DND-41 (cell line): Measurements from ENCODE around the gene ARHGAP28.

Source experiments
- ATAC-seq: fragments of 200-7000 bp; cut with Tn5 transposase; 3 replicates; pipeline ENCODE4 v1.9.1; 2021; ENCODE audit warnings: low read depth; ENCODE audit not compliant: insufficient read depth
- DNase-seq: peaks from one replicate; pipeline ENCODE4 v3.0.0-alpha.2; 2020
- H2AFZ ChIP-seq: 2 replicates; pipeline ENCODE4 v1.6.0; 2012; ENCODE audit warnings: low read depth, low read length
- H3K27ac ChIP-seq: 2 replicates; pipeline ENCODE4 v1.5.1; 2012; ENCODE audit warnings: low read length, inconsistent platforms
- H3K27me3 ChIP-seq: fragments of 200-600 bp; sonication (generic); 2 replicates; pipeline ENCODE4 v1.6.0; 2012; ENCODE audit warnings: low read length, mild to moderate bottlenecking, inconsistent platforms; ENCODE audit not compliant: insufficient read depth, poor library complexity
- H3K36me3 ChIP-seq: 2 replicates; pipeline ENCODE4 v1.5.1; 2012; ENCODE audit warnings: low read length, inconsistent platforms; ENCODE audit not compliant: insufficient read depth
- H3K4me1 ChIP-seq: 2 replicates; pipeline ENCODE4 v1.5.1; 2012; ENCODE audit warnings: mild to moderate bottlenecking, low read length; ENCODE audit not compliant: insufficient read depth
- H3K4me2 ChIP-seq: 2 replicates; pipeline ENCODE4 v1.6.0; 2012; ENCODE audit warnings: mild to moderate bottlenecking, moderate library complexity, low read length, inconsistent platforms; ENCODE audit not compliant: insufficient read depth
- H3K4me3 ChIP-seq, 2 experiments: fragments of 200-600 bp in 1 of 2; shearing (Covaris generic) in 1 of 2; 2 replicates each; pipeline ENCODE4 v1.5.1; 2012 to 2016; ENCODE audit warnings: inconsistent platforms in 2 of 2, low read length in 2 of 2, mild to moderate bottlenecking in 2 of 2, low read depth in 1 of 2, moderate library complexity in 1 of 2
- H3K79me2 ChIP-seq: 2 replicates; pipeline ENCODE4 v1.6.0; 2012; ENCODE audit warnings: low read length, inconsistent platforms; ENCODE audit not compliant: insufficient read depth
- H3K9ac ChIP-seq: 2 replicates; pipeline ENCODE4 v1.6.0; 2012; ENCODE audit warnings: low read depth, mild to moderate bottlenecking, inconsistent platforms, low read length, moderate library complexity
- H3K9me3 ChIP-seq: 2 replicates; pipeline ENCODE4 v1.5.1; 2012; ENCODE audit warnings: low read length, moderate library complexity, mild to moderate bottlenecking, inconsistent platforms; ENCODE audit not compliant: insufficient read depth, severe bottlenecking
- H4K20me1 ChIP-seq: 2 replicates; pipeline ENCODE4 v1.6.0; 2012; ENCODE audit warnings: low read length; ENCODE audit not compliant: insufficient read depth
- EZH2 ChIP-seq: IDR thresholded peaks from 3 replicates; pipeline ENCODE4 v1.6.1; 2012; ENCODE audit warnings: borderline replicate concordance, low read depth, mild to moderate bottlenecking, moderate library complexity, low read length, inconsistent platforms; ENCODE audit not compliant: severe bottlenecking
- TF ChIP-seq, protein P1 (sequence below): IDR thresholded peaks from 2 replicates; pipeline ENCODE4 v1.5.1; 2012; ENCODE audit warnings: borderline replicate concordance, low read length, moderate library complexity, mild to moderate bottlenecking; ENCODE audit not compliant: poor library complexity, severe bottlenecking; ENCODE audit errors: extremely low read depth

The ARHGAP28 gene, protein sequence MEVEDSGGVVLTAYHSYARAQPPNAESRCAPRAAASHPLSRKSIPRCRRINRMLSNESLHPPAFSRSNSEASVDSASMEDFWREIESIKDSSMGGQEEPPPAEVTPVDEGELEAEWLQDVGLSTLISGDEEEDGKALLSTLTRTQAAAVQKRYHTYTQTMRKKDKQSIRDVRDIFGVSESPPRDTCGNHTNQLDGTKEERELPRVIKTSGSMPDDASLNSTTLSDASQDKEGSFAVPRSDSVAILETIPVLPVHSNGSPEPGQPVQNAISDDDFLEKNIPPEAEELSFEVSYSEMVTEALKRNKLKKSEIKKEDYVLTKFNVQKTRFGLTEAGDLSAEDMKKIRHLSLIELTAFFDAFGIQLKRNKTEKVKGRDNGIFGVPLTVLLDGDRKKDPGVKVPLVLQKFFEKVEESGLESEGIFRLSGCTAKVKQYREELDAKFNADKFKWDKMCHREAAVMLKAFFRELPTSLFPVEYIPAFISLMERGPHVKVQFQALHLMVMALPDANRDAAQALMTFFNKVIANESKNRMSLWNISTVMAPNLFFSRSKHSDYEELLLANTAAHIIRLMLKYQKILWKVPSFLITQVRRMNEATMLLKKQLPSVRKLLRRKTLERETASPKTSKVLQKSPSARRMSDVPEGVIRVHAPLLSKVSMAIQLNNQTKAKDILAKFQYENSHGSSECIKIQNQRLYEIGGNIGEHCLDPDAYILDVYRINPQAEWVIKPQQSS

DNA sequence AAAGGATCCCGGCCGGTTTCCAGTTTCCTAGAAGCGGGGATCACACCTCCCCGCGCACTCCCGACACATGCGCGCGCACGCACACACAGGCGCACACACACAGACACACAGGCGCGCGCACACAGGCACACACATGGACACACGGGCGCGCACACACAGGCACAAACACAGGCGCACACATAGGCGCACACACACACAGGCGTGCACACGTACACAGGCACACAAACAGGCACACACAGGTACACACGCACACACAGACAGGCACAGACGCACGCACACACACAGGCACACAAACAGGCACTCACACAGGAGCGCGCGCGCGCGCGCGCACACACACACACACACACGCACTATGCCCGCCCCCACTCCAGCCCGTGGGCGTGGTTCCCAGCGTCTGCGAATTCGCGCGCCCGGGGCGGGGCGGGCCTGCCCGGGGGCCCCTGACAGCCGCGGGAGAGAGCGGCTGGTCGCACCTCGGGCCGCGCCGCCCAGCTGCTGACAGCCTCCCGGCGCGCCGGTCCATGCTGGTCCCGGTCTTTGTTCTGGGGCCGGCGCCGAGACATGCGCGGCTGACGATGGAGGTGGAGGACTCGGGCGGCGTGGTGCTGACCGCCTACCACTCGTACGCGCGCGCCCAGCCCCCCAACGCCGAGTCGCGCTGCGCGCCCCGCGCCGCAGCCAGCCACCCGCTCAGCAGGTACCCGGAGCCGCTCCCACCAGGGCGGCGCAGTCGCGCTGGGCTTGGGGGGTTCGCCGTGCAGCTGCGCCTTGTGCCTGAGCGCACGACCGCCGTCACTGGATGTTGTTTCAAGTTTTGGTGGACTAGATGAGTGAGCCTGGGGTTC lies at the start of gene ARHGAP28:
ARHGAP28 (plus strand) TSS at position 470 of the 845 bp plus-strand sequence; CDS start at position 576, 106 bp downstream.
- H3K27me3 ChIP-seq = no peaks in the 10 kb centered on the region
- H3K4me2 ChIP-seq = no peak within 1 kb of the TSS
- no peak within 1 kb of the TSS for H3K9ac ChIP-seq
- H2AFZ ChIP-seq = no peak within 1 kb of the TSS
- no peak within 1 kb of the TSS for H3K27ac ChIP-seq
- ATAC-seq = no peak
- TF ChIP-seq EZH2 = no peak
- TF ChIP-seq, protein P1, sequence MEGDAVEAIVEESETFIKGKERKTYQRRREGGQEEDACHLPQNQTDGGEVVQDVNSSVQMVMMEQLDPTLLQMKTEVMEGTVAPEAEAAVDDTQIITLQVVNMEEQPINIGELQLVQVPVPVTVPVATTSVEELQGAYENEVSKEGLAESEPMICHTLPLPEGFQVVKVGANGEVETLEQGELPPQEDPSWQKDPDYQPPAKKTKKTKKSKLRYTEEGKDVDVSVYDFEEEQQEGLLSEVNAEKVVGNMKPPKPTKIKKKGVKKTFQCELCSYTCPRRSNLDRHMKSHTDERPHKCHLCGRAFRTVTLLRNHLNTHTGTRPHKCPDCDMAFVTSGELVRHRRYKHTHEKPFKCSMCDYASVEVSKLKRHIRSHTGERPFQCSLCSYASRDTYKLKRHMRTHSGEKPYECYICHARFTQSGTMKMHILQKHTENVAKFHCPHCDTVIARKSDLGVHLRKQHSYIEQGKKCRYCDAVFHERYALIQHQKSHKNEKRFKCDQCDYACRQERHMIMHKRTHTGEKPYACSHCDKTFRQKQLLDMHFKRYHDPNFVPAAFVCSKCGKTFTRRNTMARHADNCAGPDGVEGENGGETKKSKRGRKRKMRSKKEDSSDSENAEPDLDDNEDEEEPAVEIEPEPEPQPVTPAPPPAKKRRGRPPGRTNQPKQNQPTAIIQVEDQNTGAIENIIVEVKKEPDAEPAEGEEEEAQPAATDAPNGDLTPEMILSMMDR = no peak
- no peaks in the 10 kb centered on the region for H4K20me1 ChIP-seq
- H3K79me2 ChIP-seq = no peaks in the 10 kb centered on the region
- DNase-seq = no peak
- H3K9me3 ChIP-seq = no peaks in the 10 kb centered on the region
- H3K36me3 ChIP-seq = no peaks in the 10 kb centered on the region
- no peaks in the 10 kb centered on the region for H3K4me1 ChIP-seq
- no peak within 1 kb of the TSS for H3K4me3 ChIP-seq

DNA sequence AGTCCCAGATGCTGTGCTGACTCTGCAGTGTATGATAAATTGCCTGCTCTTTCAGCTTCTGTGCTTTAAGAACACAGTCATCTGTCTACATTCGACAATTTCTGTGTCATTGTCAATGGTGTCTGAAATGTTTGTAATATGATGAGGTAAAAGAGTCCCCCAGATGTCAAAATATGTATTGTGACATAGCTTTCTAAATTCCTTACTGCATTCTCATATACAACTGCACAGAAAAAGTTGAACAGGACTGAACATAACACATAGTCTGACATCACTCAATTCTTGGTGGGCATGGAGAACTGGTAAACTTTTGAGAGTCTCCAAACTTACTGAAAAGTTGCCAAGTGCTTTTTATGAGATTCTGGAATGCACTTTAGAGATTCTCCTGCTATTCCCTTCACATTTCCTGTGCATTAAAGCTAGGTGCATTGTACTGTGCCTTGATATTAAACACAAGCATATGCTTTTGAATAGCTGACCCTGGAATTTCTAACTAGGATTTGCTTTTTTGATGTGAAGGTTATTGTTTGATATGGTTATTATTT lies 48.1 kb upstream of the ARHGAP28 start:
- Histone ChIP-seq H3K36me3 (no peaks in the 10 kb centered on the region), H3K9me3 (no peaks in the 10 kb centered on the region), H3K4me1 (no peaks in the 10 kb centered on the region), H3K9ac (no peak overlapping the region), H3K4me2 (no peak overlapping the region), H2AFZ (no peak overlapping the region), H3K27me3 (no peaks in the 10 kb centered on the region), H3K79me2 (no peaks in the 10 kb centered on the region), H3K27ac (no peak overlapping the region), H4K20me1 (no peaks in the 10 kb centered on the region), H3K4me3 (no peak overlapping the region)
- no peak for TF ChIP-seq EZH2
- TF ChIP-seq, protein P1 = no peak
- DNase-seq (no peak), ATAC-seq (no peak)

DNA sequence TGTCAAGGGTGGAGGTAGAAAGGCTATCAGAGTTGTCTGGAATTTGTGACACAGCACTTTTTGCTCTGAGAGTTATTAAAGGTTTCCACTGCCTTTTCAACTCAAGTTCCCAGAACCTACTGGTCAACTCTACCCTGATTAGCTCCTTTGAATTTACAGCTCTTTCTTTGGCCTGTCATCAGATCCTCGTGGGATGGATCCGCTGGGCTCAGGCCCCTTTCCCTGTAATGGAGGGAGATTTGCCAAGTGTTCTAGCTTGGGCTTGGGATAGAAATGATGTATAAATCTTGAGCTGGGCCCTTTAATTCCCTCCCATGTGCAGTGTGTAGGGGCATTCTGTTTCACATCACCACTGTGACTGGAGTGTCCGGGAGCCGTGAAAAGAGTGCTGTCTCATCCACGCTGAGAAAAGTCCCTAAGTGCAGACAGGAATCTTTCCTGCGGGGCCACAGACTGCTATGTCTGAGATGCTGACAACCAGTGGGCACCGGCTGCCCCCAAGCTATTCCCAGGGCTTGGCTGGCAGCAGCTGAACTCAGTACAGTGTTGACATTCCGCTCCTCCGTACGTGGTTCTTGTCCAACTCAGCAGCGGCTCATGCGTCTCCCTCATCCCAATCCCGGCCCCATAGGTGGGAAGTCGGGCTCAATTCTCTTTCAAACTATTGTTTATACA lies 46.9 kb upstream of the ARHGAP28 start:
- no peak overlapping the region for H3K4me3 ChIP-seq
- DNase-seq (no peak), ATAC-seq (no peak)
- no peaks in the 10 kb centered on the region for H3K79me2 ChIP-seq
- no peaks in the 10 kb centered on the region for H3K9me3 ChIP-seq
- no peak overlapping the region for H2AFZ ChIP-seq
- H3K27me3 ChIP-seq = no peaks in the 10 kb centered on the region
- H3K36me3 ChIP-seq = no peaks in the 10 kb centered on the region
- TF ChIP-seq, protein P1 = no peak
- TF ChIP-seq EZH2 = no peak
- H3K4me2 ChIP-seq = no peak overlapping the region
- no peak overlapping the region for H3K9ac ChIP-seq
- H3K27ac ChIP-seq = no peak overlapping the region
- H3K4me1 ChIP-seq = no peaks in the 10 kb centered on the region
- no peaks in the 10 kb centered on the region for H4K20me1 ChIP-seq
